Right lobe of liver (tissue), 6 donors: ENCODE data around the gene SPOCK1. TPM values are rescaled to one million over a fixed set of nuclear protein-coding genes. Genes with fewer than 3 reads are reported as not detected.

Experiments
- ATAC-seq, 4 donors: fragments of 200-7000 bp; cut with Tn5 transposase; one replicate each; pipeline ENCODE4 v1.9.1; 2020; ENCODE audit warnings: mild to moderate bottlenecking in 4 of 4, moderate library complexity in 4 of 4
- DNase-seq, 3 donors: peaks; one replicate each; pipeline ENCODE4 v3.0.0-alpha.2; 2020
- H3K27ac ChIP-seq, 3 donors: fragments of 200-600 bp; one replicate each; pipeline ENCODE4 v1.8.0; 2022
- H3K27me3 ChIP-seq, 2 donors: fragments of 200-600 bp; one replicate each; pipeline ENCODE4 v1.8.0; 2022
- H3K36me3 ChIP-seq, 4 donors: fragments of 200-600 bp; sonication (generic) in 1 of 4; one replicate each; pipeline versions ENCODE4 v1.5.1 to v1.8.0; 2017 to 2022; ENCODE audit warnings: control low read depth in 1 of 4
- H3K4me1 ChIP-seq, 4 donors: fragments of 200-600 bp; sonication (generic) in 1 of 4; one replicate each; pipeline versions ENCODE4 v1.5.1 to v1.8.0; 2017 to 2022; ENCODE audit warnings: control low read depth in 1 of 4
- H3K4me3 ChIP-seq, 3 donors: fragments of 200-600 bp; one replicate each; pipeline ENCODE4 v1.8.0; 2022
- H3K9me3 ChIP-seq, 4 donors: fragments of 200-600 bp; sonication (generic) in 1 of 4; one replicate each; pipeline versions ENCODE4 v1.5.1 to v1.8.0; 2017 to 2022; ENCODE audit warnings: control low read depth in 1 of 4
- POLR2A ChIP-seq: fragments of 450-650 bp; IDR thresholded peaks from one replicate; pipeline ENCODE4 v1.6.1; 2017; ENCODE audit warnings: antibody characterized with exemption, mild to moderate bottlenecking
- WGBS: methylation state at CpG from one replicate; pipeline ENCODE4 v1.1.6; 2018; ENCODE audit warnings: low coverage, low lambda C conversion rate; ENCODE audit not compliant: insufficient coverage; ENCODE audit errors: missing lambda C conversion rate; 5-methylcytosine and 5-hydroxymethylcytosine counted together
- intact Hi-C, 2 donors: fragments of 100-400 bp; cut with DNase I; formaldehyde crosslinking; loops; one replicate each; pipeline versions ENCODE4 v1.11.2 to v1.14.1; 2022
- total RNA-seq, 6 experiments: library from RNA; depleted of rRNA in 2 of 6; stranded (reverse); fragments of >200 nt in 2 of 6; fragmentation: NEBNext Ultra II Directional in 3 of 6; extraction: Animal tissue kit (Norgen Biotek cat#: 25700) in 3 of 6; gene quantifications; one replicate each; pipeline versions ENCODE4 v1.1.0 to v1.2.4, GENCODE V29; 2016 to 2023
- TF ChIP-seq, protein P1 (sequence below), 4 donors: fragments of 200-600 bp in 3 of 4; fragments of 450-650 bp in 1 of 4; IDR thresholded peaks; one replicate each; pipeline versions ENCODE4 v1.5.1 to v1.8.0; 2016 to 2022; ENCODE audit warnings: antibody characterized with exemption in 4 of 4, mild to moderate bottlenecking in 2 of 4
- donor health status: DM: no; HTN: yes; CAD: no.
- donor health status: DM: no; HTN: no; CAD: no.
- donor health status: DM: no; HTN: no; CAD: no.
- donor health status: DM: no; HTN: yes; CAD: no.
- donor health status: DM: no; HTN: yes; CAD: no.

The SPOCK1 gene
- total RNA-seq, 6 experiments from 2014 or later, result 0.06 to 0.86 (median 0.15) TPM; not detected in 1

DNA sequence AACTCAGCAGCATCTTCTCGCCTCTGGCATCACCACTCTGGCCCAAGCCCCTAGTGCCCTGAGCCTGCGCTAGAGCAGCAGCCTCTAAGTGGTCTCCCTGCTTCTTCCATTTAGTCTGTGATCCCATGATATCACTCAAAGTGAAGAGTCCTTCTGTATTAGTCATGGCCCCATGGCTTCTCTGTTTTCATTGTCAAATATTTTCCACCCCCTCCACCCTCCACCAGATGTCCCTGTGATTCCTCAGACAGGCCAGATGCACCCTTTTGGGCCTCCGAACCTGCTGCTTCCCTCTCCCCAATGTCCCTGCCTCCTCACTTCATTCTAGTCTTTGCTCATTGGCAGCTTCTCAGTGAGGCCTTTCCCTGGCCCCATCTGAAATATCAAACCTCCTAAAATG is 299.2 kb downstream of the SPOCK1 start:
- no peak overlapping the region for H3K4me3 ChIP-seq
- H3K27ac ChIP-seq, result no peak overlapping the region
- 62% methylated on average over 3 of the region's 3 CpGs for WGBS
- DNase-seq (no peak), ATAC-seq (no peak)
- H3K4me1 ChIP-seq, result no peaks in the 10 kb centered on the region
- TF ChIP-seq POLR2A, result no peak
- TF ChIP-seq, protein P1, sequence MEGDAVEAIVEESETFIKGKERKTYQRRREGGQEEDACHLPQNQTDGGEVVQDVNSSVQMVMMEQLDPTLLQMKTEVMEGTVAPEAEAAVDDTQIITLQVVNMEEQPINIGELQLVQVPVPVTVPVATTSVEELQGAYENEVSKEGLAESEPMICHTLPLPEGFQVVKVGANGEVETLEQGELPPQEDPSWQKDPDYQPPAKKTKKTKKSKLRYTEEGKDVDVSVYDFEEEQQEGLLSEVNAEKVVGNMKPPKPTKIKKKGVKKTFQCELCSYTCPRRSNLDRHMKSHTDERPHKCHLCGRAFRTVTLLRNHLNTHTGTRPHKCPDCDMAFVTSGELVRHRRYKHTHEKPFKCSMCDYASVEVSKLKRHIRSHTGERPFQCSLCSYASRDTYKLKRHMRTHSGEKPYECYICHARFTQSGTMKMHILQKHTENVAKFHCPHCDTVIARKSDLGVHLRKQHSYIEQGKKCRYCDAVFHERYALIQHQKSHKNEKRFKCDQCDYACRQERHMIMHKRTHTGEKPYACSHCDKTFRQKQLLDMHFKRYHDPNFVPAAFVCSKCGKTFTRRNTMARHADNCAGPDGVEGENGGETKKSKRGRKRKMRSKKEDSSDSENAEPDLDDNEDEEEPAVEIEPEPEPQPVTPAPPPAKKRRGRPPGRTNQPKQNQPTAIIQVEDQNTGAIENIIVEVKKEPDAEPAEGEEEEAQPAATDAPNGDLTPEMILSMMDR (IDR thresholded peaks at IDR 0.05), result no peak
- H3K27me3 ChIP-seq, result no peaks in the 10 kb centered on the region
- no peaks in the 10 kb centered on the region for H3K36me3 ChIP-seq
- no peaks in the 10 kb centered on the region for H3K9me3 ChIP-seq
- intact Hi-C loops, result no loop called here

DNA sequence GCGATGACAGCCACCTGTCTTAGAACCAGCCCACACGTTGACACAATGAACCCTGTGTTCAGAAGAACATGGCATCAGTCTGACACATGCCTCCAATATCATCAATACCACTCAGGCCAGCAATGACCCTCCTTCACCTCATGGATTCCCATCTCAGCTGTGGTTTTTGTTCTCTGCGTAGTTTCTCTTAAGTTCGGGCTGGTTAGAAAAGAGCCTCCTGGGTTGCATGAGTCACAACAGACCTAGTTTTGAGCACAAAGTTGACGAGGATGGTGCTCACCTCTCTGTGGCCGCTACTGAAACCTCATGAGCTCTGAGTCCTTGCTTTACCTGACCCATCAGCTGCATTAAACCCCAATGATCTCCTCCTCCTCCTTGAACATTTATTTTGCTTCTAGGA is 299.9 kb downstream of the SPOCK1 start:
- 58% methylated on average over 6 of the region's 6 CpGs for WGBS
- Histone ChIP-seq H3K4me1 (no peaks in the 10 kb centered on the region), H3K9me3 (no peaks in the 10 kb centered on the region), H3K36me3 (no peaks in the 10 kb centered on the region), H3K27me3 (no peaks in the 10 kb centered on the region), H3K27ac (no peak overlapping the region), H3K4me3 (no peak overlapping the region)
- ATAC-seq, result no peak
- intact Hi-C loops, result no loop called here
- TF ChIP-seq, protein P1 (IDR thresholded peaks at IDR 0.05), result no peak
- no peak for TF ChIP-seq POLR2A
- no peak for DNase-seq

DNA sequence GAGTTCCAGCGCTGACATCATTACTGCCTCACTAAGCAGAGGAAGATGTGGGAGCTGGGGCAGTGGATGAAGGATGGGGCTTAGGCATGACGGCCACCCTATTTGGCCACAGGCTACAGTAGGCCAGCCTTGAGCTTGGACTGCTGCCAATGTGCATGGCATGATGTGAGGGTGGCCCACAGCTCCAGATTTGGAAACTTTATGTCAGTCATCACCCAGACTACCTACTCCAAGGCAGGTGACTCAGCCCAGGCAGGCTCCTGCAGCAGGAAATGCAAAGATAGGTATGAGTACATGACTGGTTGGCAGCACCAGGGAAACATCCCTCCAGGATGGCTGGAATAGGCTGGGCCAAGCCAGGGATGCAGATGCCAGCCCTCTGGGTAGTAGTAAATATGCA is 303.6 kb downstream of the SPOCK1 start:
- DNase-seq (no peak), ATAC-seq (no peak)
- Histone ChIP-seq H3K27me3 (no peaks in the 10 kb centered on the region), H3K4me3 (no peak overlapping the region), H3K36me3 (no peaks in the 10 kb centered on the region), H3K4me1 (no peaks in the 10 kb centered on the region), H3K27ac (no peak overlapping the region), H3K9me3 (no peaks in the 10 kb centered on the region)
- TF ChIP-seq, protein P1 (IDR thresholded peaks at IDR 0.05), result no peak
- no peak for TF ChIP-seq POLR2A
- intact Hi-C loops, result no loop called here
- WGBS, result 71% methylated on average over 1 of the region's 2 CpGs

DNA sequence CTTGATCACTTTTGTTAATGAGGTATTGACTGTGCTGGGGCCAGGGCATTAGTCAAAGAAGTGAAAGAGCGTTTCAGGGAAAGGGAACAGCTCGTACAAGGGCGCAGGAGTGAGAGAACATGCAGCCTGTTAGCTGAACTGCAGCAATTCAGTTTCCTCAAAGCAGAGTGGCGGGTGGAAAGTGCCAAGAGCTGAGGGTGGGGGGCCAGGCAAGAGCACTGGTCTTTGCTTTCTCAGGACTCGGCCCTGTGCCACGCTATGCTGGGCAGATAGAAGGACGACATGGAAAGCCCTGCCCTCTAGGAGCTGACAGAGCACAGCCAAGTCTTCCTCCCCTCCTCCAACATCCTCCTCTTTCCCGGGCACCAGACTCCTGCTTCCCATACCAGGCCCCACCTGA is 304.8 kb downstream of the SPOCK1 start:
- Histone ChIP-seq H3K9me3 (no peaks in the 10 kb centered on the region), H3K4me1 (no peaks in the 10 kb centered on the region), H3K36me3 (no peaks in the 10 kb centered on the region), H3K27me3 (no peaks in the 10 kb centered on the region), H3K27ac (no peak overlapping the region), H3K4me3 (no peak overlapping the region)
- DNase-seq, result no peak
- WGBS, result 50% methylated on average over 6 of the region's 8 CpGs
- intact Hi-C loops, result no loop called here
- ATAC-seq, result no peak
- no peak for TF ChIP-seq POLR2A
- TF ChIP-seq, protein P1 (IDR thresholded peaks at IDR 0.05), result no peak

- intact Hi-C loops, result no loop called here
- ATAC-seq (no peak), DNase-seq (no peak)
- H3K4me1 ChIP-seq, result no peaks in the 10 kb centered on the region
- no peak overlapping the region for H3K4me3 ChIP-seq
- no peaks in the 10 kb centered on the region for H3K27me3 ChIP-seq
- no peak for TF ChIP-seq POLR2A
- TF ChIP-seq, protein P1 (IDR thresholded peaks at IDR 0.05), result no peak
- 52% methylated on average over 3 of the region's 3 CpGs for WGBS
- no peaks in the 10 kb centered on the region for H3K9me3 ChIP-seq
- H3K27ac ChIP-seq, result no peak overlapping the region
- H3K36me3 ChIP-seq, result no peaks in the 10 kb centered on the region
Observed at GRCh38 chr5:137192293-137192743, 306.8 kb downstream of the SPOCK1 start.
